ENCODE measurements around the gene PRPF8.
"Not testable (repeated sequence)": the region's sequence is repeated elsewhere in the genome, so short reads cannot be mapped to it uniquely, and the experiment has no call there.

Gene PRPF8

GRCh38 chr17:1688405-1688804 is 3.7 kb upstream of the PRPF8 start:
- DNase-seq = not testable (repeated sequence)

GRCh38 chr17:1686086-1686485 is 1.4 kb upstream of the PRPF8 start:
- DNase-seq = no peak

- peak; percentile 31 for DNase-seq
Observed at GRCh38 chr17:1683459-1683858, 1.2 kb downstream of the PRPF8 start.

GRCh38 chr17:1676401-1676800 is 8.3 kb downstream of the PRPF8 start:
- DNase-seq = no peak

GRCh38 chr17:1673041-1673785 is 11.5 kb downstream of the PRPF8 start:
- no peak for DNase-seq

- not testable (repeated sequence) for DNase-seq
Observed at GRCh38 chr17:1663934-1664333, 20.7 kb downstream of the PRPF8 start.

GRCh38 chr17:1661045-1661444 is 23.6 kb downstream of the PRPF8 start:
- DNase-seq = no peak

GRCh38 chr17:1658100-1658499 is 26.6 kb downstream of the PRPF8 start:
- DNase-seq = no peak

- no peak for DNase-seq
Observed at GRCh38 chr17:1653735-1654134, 30.9 kb downstream of the PRPF8 start.

GRCh38 chr17:1652794-1653193 is 31.9 kb downstream of the PRPF8 start:
- not testable (repeated sequence) for DNase-seq

- DNase-seq = no peak
Observed at GRCh38 chr17:1651559-1651844, 33.2 kb downstream of the PRPF8 start.

- DNase-seq = no peak
Observed at GRCh38 chr17:1650731-1651558, 33.7 kb downstream of the PRPF8 start.

GRCh38 chr17:1649844-1650501 is 34.7 kb downstream of the PRPF8 start, which contains the start of gene RILP:
RILP (minus strand) TSS chr17:1649866; CDS start chr17:1649804, 62 bp downstream.
- DNase-seq = no peak

- DNase-seq = peak; percentile 89
Observed at GRCh38 chr17:1648963-1649843, 35.5 kb downstream of the PRPF8 start.

GRCh38 chr17:1648173-1648962 is 36.3 kb downstream of the PRPF8 start:
- DNase-seq = no peak

- DNase-seq = no peak
Observed at GRCh38 chr17:1647802-1648171, 36.9 kb downstream of the PRPF8 start.

- no peak for DNase-seq
Observed at GRCh38 chr17:1646199-1646875, 38.3 kb downstream of the PRPF8 start.

GRCh38 chr17:1645207-1646171 is 39.2 kb downstream of the PRPF8 start, which contains the start of gene SCARF1:
SCARF1 (minus strand) TSS chr17:1645732; CDS start chr17:1645697, 35 bp downstream.
- DNase-seq = peak; percentile 82

GRCh38 chr17:1644493-1645206 is 40.0 kb downstream of the PRPF8 start:
- DNase-seq = no peak

Data from GDM1 (cell line).